Body of pancreas (tissue), 4 donors: ENCODE measurements around the gene TRAIP.

Experiments used
- POLR2A ChIP-seq, 3 donors: fragments of 450-650 bp; IDR thresholded peaks; one replicate each; pipeline ENCODE4 v1.6.1; 2016; ENCODE audit warnings: antibody characterized with exemption in 3 of 3, mild to moderate bottlenecking in 2 of 3
- TF ChIP-seq, protein P1 (sequence below), 7 experiments: fragments of 450-650 bp in 4 of 7; fragments of 200-600 bp in 3 of 7; sonication (generic) in 3 of 7; IDR thresholded peaks; one replicate each; pipeline ENCODE4 v1.5.1; 2016 to 2019; ENCODE audit warnings: antibody characterized with exemption in 7 of 7

DNA sequence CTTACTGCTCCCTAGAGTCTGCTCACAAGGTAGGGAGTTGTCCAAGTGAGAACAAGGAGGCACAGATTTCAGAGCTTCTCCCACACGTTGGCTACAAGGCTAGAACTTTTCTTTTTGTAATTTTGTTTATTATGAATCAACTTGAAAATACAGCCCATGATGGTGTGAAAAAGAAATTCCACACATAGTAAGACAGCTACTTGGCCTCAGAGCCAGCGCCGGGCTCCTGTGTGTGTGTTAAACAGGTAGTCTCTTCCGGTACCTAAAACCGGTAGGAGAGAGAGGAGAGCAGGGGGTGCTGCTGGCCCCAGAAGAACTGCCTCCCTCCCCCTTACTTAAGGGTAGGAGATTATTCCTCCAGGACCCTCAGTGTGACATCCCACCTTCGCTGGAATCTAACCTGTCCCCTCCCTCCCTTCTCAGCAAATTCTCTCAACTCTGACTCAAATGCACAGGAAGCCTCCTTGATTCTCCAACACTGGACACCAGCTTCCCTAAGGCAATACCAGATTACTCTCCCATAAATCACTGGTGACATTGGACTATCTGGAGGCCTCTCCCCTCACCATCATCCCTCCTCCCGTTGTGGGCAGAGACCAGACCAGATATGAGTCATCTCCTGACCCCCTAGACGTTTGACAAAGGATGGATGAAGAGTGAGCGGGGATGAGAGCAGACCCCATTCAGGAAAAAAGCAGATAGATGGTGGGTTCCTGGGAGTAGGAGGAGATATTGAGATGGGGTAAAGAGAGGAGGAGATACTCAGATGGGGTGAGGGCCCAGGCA, 65.5 kb downstream of the TRAIP start:
- no peak for TF ChIP-seq POLR2A (IDR thresholded peaks at IDR 0.05)
- TF ChIP-seq, protein P1, sequence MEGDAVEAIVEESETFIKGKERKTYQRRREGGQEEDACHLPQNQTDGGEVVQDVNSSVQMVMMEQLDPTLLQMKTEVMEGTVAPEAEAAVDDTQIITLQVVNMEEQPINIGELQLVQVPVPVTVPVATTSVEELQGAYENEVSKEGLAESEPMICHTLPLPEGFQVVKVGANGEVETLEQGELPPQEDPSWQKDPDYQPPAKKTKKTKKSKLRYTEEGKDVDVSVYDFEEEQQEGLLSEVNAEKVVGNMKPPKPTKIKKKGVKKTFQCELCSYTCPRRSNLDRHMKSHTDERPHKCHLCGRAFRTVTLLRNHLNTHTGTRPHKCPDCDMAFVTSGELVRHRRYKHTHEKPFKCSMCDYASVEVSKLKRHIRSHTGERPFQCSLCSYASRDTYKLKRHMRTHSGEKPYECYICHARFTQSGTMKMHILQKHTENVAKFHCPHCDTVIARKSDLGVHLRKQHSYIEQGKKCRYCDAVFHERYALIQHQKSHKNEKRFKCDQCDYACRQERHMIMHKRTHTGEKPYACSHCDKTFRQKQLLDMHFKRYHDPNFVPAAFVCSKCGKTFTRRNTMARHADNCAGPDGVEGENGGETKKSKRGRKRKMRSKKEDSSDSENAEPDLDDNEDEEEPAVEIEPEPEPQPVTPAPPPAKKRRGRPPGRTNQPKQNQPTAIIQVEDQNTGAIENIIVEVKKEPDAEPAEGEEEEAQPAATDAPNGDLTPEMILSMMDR (IDR thresholded peaks at IDR 0.05): no peak
